ENCODE measurements around the gene THRB.

DNA sequence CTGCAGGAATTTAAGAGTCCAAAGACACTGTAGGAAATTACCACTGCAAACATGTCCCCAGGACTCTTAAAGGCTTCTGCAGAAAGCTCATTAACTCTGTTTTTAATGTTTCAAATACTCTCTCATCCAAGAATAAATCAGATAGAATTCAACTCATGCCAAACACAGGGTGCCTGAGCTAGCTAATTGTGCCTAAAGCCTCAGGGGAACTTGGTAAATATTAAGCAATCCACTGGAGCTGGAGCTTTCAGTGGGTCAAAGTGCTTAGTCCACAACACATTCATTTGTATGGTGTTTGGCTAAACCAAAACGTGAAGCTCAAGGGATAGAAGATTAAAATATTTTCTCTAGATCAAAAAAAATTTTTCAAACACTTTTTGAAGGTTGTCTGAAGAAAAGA is 131.4 kb downstream of the THRB start:
- no peak for TF ChIP-seq POLR2AphosphoS2 (conservative IDR thresholded peaks at IDR 0.05; ENCODE audit: low read length)
- TF ChIP-seq BHLHE40 (IDR thresholded peaks at IDR 0.05; ENCODE audit: low read depth, low read length), result no peak
- TF ChIP-seq RCOR1 (IDR thresholded peaks at IDR 0.05; ENCODE audit: low read depth, low read length), result no peak
- no peak for TF ChIP-seq SMC3 (IDR thresholded peaks at IDR 0.05)
- TF ChIP-seq, protein P1, sequence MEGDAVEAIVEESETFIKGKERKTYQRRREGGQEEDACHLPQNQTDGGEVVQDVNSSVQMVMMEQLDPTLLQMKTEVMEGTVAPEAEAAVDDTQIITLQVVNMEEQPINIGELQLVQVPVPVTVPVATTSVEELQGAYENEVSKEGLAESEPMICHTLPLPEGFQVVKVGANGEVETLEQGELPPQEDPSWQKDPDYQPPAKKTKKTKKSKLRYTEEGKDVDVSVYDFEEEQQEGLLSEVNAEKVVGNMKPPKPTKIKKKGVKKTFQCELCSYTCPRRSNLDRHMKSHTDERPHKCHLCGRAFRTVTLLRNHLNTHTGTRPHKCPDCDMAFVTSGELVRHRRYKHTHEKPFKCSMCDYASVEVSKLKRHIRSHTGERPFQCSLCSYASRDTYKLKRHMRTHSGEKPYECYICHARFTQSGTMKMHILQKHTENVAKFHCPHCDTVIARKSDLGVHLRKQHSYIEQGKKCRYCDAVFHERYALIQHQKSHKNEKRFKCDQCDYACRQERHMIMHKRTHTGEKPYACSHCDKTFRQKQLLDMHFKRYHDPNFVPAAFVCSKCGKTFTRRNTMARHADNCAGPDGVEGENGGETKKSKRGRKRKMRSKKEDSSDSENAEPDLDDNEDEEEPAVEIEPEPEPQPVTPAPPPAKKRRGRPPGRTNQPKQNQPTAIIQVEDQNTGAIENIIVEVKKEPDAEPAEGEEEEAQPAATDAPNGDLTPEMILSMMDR (IDR thresholded peaks at IDR 0.05), result no peak
- TF ChIP-seq POLR2A (IDR thresholded peaks at IDR 0.05; ENCODE audit: low read length), result no peak
- TF ChIP-seq, protein P2, sequence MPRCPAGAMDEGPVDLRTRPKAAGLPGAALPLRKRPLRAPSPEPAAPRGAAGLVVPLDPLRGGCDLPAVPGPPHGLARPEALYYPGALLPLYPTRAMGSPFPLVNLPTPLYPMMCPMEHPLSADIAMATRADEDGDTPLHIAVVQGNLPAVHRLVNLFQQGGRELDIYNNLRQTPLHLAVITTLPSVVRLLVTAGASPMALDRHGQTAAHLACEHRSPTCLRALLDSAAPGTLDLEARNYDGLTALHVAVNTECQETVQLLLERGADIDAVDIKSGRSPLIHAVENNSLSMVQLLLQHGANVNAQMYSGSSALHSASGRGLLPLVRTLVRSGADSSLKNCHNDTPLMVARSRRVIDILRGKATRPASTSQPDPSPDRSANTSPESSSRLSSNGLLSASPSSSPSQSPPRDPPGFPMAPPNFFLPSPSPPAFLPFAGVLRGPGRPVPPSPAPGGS (IDR thresholded peaks at IDR 0.05), result no peak
- TF ChIP-seq RAD21 (conservative IDR thresholded peaks at IDR 0.05 in 1 of 2, IDR thresholded peaks at IDR 0.05 in 1 of 2), result no peak
- TF ChIP-seq, protein P3, sequence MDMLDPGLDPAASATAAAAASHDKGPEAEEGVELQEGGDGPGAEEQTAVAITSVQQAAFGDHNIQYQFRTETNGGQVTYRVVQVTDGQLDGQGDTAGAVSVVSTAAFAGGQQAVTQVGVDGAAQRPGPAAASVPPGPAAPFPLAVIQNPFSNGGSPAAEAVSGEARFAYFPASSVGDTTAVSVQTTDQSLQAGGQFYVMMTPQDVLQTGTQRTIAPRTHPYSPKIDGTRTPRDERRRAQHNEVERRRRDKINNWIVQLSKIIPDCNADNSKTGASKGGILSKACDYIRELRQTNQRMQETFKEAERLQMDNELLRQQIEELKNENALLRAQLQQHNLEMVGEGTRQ (IDR thresholded peaks at IDR 0.05), result no peak
- no peak for TF ChIP-seq EHMT2 (IDR thresholded peaks at IDR 0.05; ENCODE audit: low read depth)
- TF ChIP-seq EP300 (IDR thresholded peaks at IDR 0.05), result no peak
